Hepatocyte (in vitro differentiated cells): ENCODE data around the gene NADK. TPM values are rescaled to one million over a fixed set of nuclear protein-coding genes. Genes with fewer than 3 reads are reported as not detected.

Experiments
- DNase-seq: peaks from one replicate; pipeline ENCODE4 v3.0.0-alpha.2; 2016; ENCODE audit warnings: low spot score
- H2AFZ ChIP-seq: fragments of 200-600 bp; sonication (generic); 2 replicates; pipeline ENCODE4 v1.6.0; 2016; ENCODE audit warnings: antibody characterized with exemption, mild to moderate bottlenecking
- H3K27ac ChIP-seq: fragments of 200-600 bp; sonication (generic); 2 replicates; pipeline ENCODE4 v1.5.1; 2016; ENCODE audit warnings: mild to moderate bottlenecking
- H3K27me3 ChIP-seq: fragments of 200-600 bp; sonication (generic); 2 replicates; pipeline ENCODE4 v1.6.1; 2016
- H3K36me3 ChIP-seq: fragments of 200-600 bp; sonication (generic); replicated peaks from 2 replicates; pipeline ENCODE4 v1.5.1; 2016; ENCODE audit warnings: low read depth; ENCODE audit not compliant: insufficient read depth
- H3K4me1 ChIP-seq: fragments of 200-600 bp; sonication (generic); 2 replicates; pipeline ENCODE4 v1.5.1; 2016; ENCODE audit warnings: mild to moderate bottlenecking, moderate library complexity; ENCODE audit not compliant: insufficient read depth
- H3K4me2 ChIP-seq: fragments of 200-600 bp; sonication (generic); 2 replicates; pipeline ENCODE4 v1.6.0; 2016
- H3K4me3 ChIP-seq: fragments of 200-600 bp; sonication (generic); 2 replicates; pipeline ENCODE4 v1.5.1; 2016; ENCODE audit warnings: mild to moderate bottlenecking
- H3K79me2 ChIP-seq: fragments of 200-600 bp; sonication (generic); 2 replicates; pipeline ENCODE4 v1.6.0; 2017; ENCODE audit warnings: mild to moderate bottlenecking
- H3K9me2 ChIP-seq: fragments of 200-600 bp; sonication (generic); replicated peaks from 2 replicates; pipeline ENCODE4 v1.6.0; 2017; ENCODE audit warnings: mild to moderate bottlenecking; ENCODE audit not compliant: insufficient read depth
- H3K9me3 ChIP-seq: fragments of 200-600 bp; sonication (generic); 2 replicates; pipeline ENCODE4 v1.5.1; 2016; ENCODE audit warnings: low read depth, mild to moderate bottlenecking
- H4K20me1 ChIP-seq: fragments of 200-600 bp; sonication (generic); 2 replicates; pipeline ENCODE4 v1.6.0; 2016; ENCODE audit warnings: mild to moderate bottlenecking; ENCODE audit not compliant: insufficient read depth, poor library complexity, severe bottlenecking
- CTCF ChIP-seq: fragments of 200-600 bp; sonication (generic); IDR thresholded peaks from 2 replicates; pipeline ENCODE4 v1.5.1; 2016; ENCODE audit warnings: antibody characterized with exemption, mild to moderate bottlenecking; ENCODE audit not compliant: poor library complexity
- EZH2 ChIP-seq: fragments of 200-600 bp; sonication (generic); IDR thresholded peaks from 2 replicates; pipeline ENCODE4 v1.6.1; 2016; ENCODE audit warnings: antibody characterized with exemption, mild to moderate bottlenecking, borderline replicate concordance
- EZH2phosphoT487 ChIP-seq: fragments of 200-600 bp; sonication (generic); IDR thresholded peaks from one replicate; pipeline ENCODE4 v1.6.1; 2018; ENCODE audit warnings: antibody characterized with exemption, mild to moderate bottlenecking, low read depth, moderate library complexity; ENCODE audit not compliant: unreplicated experiment, severe bottlenecking
- WGBS: methylation state at CpG from one replicate; pipeline ENCODE4 v1.1.6; 2016; ENCODE audit warnings: low lambda C conversion rate; ENCODE audit errors: missing lambda C conversion rate; 5-methylcytosine and 5-hydroxymethylcytosine counted together
- polyA plus RNA-seq: library from polyadenylated mRNA; unstranded; fragments of >200 nt; fragmentation: Nextera tagmentation; extraction: Ambion mirVana; gene quantifications from 2 replicates; pipeline ENCODE4 v1.2.1, GENCODE V29; 2016
- total RNA-seq: library from RNA; depleted of rRNA; stranded (reverse); fragments of >200 nt; gene quantifications from 2 replicates; pipeline ENCODE4 v1.2.3, GENCODE V29; 2014

Gene NADK
- total and polyA plus RNA-seq, 2 experiments from 2014 or later: 46.9 to 68.2 TPM

- Histone ChIP-seq H3K4me3 (no peak overlapping the region), H3K9me2 (no peaks in the 10 kb centered on the region), H3K36me3 (peaks cover 4% of the 10 kb centered on the region), H3K4me2 (no peak overlapping the region), H3K27ac (no peak overlapping the region), H2AFZ (no peak overlapping the region), H3K27me3 (no peaks in the 10 kb centered on the region), H3K79me2 (peaks cover 63% of the 10 kb centered on the region), H3K4me1 (no peaks in the 10 kb centered on the region), H4K20me1 (peaks cover 38% of the 10 kb centered on the region), H3K9me3 (no peaks in the 10 kb centered on the region)
- no peak for TF ChIP-seq EZH2
- no peak for TF ChIP-seq CTCF
- TF ChIP-seq EZH2phosphoT487: no peak
- WGBS: 97% methylated on average over 11 of the region's 11 CpGs
- no peak for DNase-seq
Measured at GRCh38 chr1:1797731-1798341, 19.6 kb upstream of the NADK start.

GRCh38 chr1:1796466-1796865, 18.2 kb upstream of the NADK start:
- H2AFZ ChIP-seq: no peak overlapping the region
- H3K4me1 ChIP-seq: no peaks in the 10 kb centered on the region
- TF ChIP-seq EZH2phosphoT487: no peak
- TF ChIP-seq CTCF: no peak
- no peak for TF ChIP-seq EZH2
- no peaks in the 10 kb centered on the region for H3K36me3 ChIP-seq
- peaks cover 55% of the 10 kb centered on the region for H3K79me2 ChIP-seq
- no peaks in the 10 kb centered on the region for H3K9me3 ChIP-seq
- 92% methylated on average over 5 of the region's 5 CpGs for WGBS
- no peak overlapping the region for H3K27ac ChIP-seq
- DNase-seq: no peak
- H4K20me1 ChIP-seq: peaks cover 44% of the 10 kb centered on the region
- no peak overlapping the region for H3K4me2 ChIP-seq
- H3K27me3 ChIP-seq: no peaks in the 10 kb centered on the region
- no peak overlapping the region for H3K4me3 ChIP-seq
- no peaks in the 10 kb centered on the region for H3K9me2 ChIP-seq

GRCh38 chr1:1794999-1795398, 16.7 kb upstream of the NADK start:
- H3K9me3 ChIP-seq: no peaks in the 10 kb centered on the region
- no peak overlapping the region for H3K27ac ChIP-seq
- H3K4me3 ChIP-seq: no peak overlapping the region
- no peaks in the 10 kb centered on the region for H3K36me3 ChIP-seq
- no peak for DNase-seq
- TF ChIP-seq EZH2phosphoT487: no peak
- TF ChIP-seq CTCF: no peak
- TF ChIP-seq EZH2: no peak
- no peaks in the 10 kb centered on the region for H3K9me2 ChIP-seq
- H2AFZ ChIP-seq: no peak overlapping the region
- H3K27me3 ChIP-seq: no peaks in the 10 kb centered on the region
- peaks cover 34% of the 10 kb centered on the region for H4K20me1 ChIP-seq
- peaks cover 45% of the 10 kb centered on the region for H3K79me2 ChIP-seq
- H3K4me1 ChIP-seq: no peaks in the 10 kb centered on the region
- no peak overlapping the region for H3K4me2 ChIP-seq
- WGBS: 93% methylated on average over 9 of the region's 10 CpGs
